Sigmoid colon (tissue), 4 donors: ENCODE results near the gene MALSU1.

Source experiments
- EP300 ChIP-seq, 4 donors: sonication (generic); formaldehyde crosslinking; IDR thresholded peaks; one replicate each; pipeline ENCODE4 v1.6.1; 2017; ENCODE audit warnings: antibody characterized with exemption in 4 of 4
- POLR2A ChIP-seq, 2 donors: fragments of 450-650 bp; IDR thresholded peaks; one replicate each; pipeline ENCODE4 v1.6.1; 2016; ENCODE audit warnings: antibody characterized with exemption in 2 of 2, mild to moderate bottlenecking in 2 of 2, moderate library complexity in 2 of 2
- POLR2AphosphoS5 ChIP-seq, 4 donors: sonication (generic); formaldehyde crosslinking; IDR thresholded peaks; one replicate each; pipeline ENCODE4 v1.6.1; 2017; ENCODE audit warnings: antibody characterized with exemption in 4 of 4
- TF ChIP-seq, protein P1 (sequence below), 4 experiments: fragments of 450-650 bp in 3 of 4; fragments of 200-600 bp in 1 of 4; IDR thresholded peaks; one replicate each; pipeline ENCODE4 v1.5.1; 2016 to 2019; ENCODE audit warnings: antibody characterized with exemption in 4 of 4, mild to moderate bottlenecking in 3 of 4, moderate library complexity in 2 of 4

DNA sequence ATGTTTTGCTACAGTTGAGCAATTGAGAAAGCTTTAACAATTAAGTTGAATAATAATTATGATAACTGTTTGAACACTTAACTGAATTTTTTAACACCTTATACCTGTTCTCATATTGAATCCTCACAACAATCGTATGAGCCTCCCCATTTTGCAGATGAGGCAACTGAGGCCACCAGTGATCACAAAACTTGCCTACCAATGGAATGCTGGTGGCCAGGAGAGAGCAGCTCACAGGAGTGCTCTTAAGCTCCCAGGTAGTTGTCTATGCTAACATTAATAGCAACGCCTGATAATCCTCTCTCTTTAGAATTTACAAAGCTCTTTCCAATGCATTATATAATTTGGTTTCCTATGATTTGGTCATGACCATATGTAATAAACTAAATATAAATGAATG lies 31.0 kb upstream of the MALSU1 start:
- TF ChIP-seq, protein P1, sequence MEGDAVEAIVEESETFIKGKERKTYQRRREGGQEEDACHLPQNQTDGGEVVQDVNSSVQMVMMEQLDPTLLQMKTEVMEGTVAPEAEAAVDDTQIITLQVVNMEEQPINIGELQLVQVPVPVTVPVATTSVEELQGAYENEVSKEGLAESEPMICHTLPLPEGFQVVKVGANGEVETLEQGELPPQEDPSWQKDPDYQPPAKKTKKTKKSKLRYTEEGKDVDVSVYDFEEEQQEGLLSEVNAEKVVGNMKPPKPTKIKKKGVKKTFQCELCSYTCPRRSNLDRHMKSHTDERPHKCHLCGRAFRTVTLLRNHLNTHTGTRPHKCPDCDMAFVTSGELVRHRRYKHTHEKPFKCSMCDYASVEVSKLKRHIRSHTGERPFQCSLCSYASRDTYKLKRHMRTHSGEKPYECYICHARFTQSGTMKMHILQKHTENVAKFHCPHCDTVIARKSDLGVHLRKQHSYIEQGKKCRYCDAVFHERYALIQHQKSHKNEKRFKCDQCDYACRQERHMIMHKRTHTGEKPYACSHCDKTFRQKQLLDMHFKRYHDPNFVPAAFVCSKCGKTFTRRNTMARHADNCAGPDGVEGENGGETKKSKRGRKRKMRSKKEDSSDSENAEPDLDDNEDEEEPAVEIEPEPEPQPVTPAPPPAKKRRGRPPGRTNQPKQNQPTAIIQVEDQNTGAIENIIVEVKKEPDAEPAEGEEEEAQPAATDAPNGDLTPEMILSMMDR (IDR thresholded peaks at IDR 0.05) = no peak
- TF ChIP-seq POLR2A (IDR thresholded peaks at IDR 0.05) (no peak), POLR2AphosphoS5 (IDR thresholded peaks at IDR 0.05) (no peak), EP300 (IDR thresholded peaks at IDR 0.05) (no peak)
